ENCODE measurements around the gene THRB.

- TF ChIP-seq POLR2A (IDR thresholded peaks at IDR 0.05; ENCODE audit: extremely low read depth, insufficient read length) (no peak), MAX (IDR thresholded peaks at IDR 0.05; ENCODE audit: low read depth, low read length) (no peak)
- TF ChIP-seq, protein P1, sequence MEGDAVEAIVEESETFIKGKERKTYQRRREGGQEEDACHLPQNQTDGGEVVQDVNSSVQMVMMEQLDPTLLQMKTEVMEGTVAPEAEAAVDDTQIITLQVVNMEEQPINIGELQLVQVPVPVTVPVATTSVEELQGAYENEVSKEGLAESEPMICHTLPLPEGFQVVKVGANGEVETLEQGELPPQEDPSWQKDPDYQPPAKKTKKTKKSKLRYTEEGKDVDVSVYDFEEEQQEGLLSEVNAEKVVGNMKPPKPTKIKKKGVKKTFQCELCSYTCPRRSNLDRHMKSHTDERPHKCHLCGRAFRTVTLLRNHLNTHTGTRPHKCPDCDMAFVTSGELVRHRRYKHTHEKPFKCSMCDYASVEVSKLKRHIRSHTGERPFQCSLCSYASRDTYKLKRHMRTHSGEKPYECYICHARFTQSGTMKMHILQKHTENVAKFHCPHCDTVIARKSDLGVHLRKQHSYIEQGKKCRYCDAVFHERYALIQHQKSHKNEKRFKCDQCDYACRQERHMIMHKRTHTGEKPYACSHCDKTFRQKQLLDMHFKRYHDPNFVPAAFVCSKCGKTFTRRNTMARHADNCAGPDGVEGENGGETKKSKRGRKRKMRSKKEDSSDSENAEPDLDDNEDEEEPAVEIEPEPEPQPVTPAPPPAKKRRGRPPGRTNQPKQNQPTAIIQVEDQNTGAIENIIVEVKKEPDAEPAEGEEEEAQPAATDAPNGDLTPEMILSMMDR (IDR thresholded peaks at IDR 0.05; ENCODE audit: low read depth, low read length), result no peak
Measured at GRCh38 chr3:24141548-24141947, 353.1 kb downstream of the THRB start.
